Measurements from ENCODE around the gene TBC1D1.

The TBC1D1 gene

DNA sequence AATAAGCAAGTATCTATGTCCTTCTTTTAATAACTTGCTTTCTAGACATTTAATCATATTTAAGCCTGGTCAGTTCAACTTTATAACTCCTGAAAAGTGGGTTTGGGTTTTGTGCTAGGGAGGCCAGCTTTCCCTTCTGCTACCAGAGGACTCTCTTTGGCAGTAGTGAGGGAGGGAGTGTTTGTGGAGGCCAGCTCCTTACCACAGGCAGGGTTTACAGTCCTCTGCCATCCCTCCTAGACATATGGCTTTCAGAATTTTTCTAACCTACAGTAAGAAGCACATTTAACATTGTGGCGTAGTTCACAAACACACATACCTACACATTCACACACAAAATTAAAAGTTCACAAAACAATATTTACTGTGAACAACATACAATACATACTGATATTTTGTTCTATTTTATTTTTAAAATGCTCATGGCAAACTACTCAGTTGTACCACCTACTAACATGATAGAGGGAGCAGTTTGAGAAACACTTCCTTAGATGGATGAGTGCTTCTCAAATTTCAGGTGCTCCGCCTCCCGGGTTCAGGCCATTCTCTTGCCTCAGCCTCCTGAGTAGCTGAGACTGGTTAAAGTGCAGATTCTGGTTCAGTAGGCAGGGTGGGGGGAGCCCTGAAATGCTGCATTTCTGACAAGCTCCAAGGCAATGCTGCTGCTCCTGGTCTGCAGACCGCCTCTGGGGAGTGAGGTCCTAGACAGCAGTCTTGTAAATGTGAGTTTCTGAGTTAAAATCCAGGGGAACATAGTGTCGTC lies 156.0 kb downstream of the TBC1D1 start:
- peaks cover 92% of the 10 kb centered on the region for H3K36me3 ChIP-seq (ENCODE audit: control insufficient read depth, low read length)
- H3K27me3 ChIP-seq (ENCODE audit: control insufficient read depth, low read length) = no peaks in the 10 kb centered on the region
- H3K4me1 ChIP-seq (ENCODE audit: control insufficient read depth, low read length) = no peaks in the 10 kb centered on the region
- no peaks in the 10 kb centered on the region for H3K9me3 ChIP-seq (ENCODE audit: control insufficient read depth, insufficient read depth, low read length)
- H3K79me2 ChIP-seq (ENCODE audit: control insufficient read depth, low read length) = 0 out of 2 replicates have a peak, but pooled peaks cover 3% of the 10 kb centered on the region
- TF ChIP-seq EZH2phosphoT487 (IDR thresholded peaks at IDR 0.05; ENCODE audit: borderline replicate concordance, low read length) = no peak
- TF ChIP-seq, protein P1, sequence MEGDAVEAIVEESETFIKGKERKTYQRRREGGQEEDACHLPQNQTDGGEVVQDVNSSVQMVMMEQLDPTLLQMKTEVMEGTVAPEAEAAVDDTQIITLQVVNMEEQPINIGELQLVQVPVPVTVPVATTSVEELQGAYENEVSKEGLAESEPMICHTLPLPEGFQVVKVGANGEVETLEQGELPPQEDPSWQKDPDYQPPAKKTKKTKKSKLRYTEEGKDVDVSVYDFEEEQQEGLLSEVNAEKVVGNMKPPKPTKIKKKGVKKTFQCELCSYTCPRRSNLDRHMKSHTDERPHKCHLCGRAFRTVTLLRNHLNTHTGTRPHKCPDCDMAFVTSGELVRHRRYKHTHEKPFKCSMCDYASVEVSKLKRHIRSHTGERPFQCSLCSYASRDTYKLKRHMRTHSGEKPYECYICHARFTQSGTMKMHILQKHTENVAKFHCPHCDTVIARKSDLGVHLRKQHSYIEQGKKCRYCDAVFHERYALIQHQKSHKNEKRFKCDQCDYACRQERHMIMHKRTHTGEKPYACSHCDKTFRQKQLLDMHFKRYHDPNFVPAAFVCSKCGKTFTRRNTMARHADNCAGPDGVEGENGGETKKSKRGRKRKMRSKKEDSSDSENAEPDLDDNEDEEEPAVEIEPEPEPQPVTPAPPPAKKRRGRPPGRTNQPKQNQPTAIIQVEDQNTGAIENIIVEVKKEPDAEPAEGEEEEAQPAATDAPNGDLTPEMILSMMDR (IDR thresholded peaks at IDR 0.05; ENCODE audit: low read depth, low read length, poor library complexity, severe bottlenecking) = no peak
- H4K20me1 ChIP-seq (ENCODE audit: control insufficient read depth, insufficient read depth, low read depth, low read length) = no peaks in the 10 kb centered on the region; the same call in 1 of the 2 replicates
- H3K27ac ChIP-seq (ENCODE audit: low read depth, low read length) = no peak overlapping the region
- no peak overlapping the region for H3K4me3 ChIP-seq (ENCODE audit: low read length)
- H3F3A ChIP-seq (ENCODE audit: control insufficient read depth, insufficient read depth) = 0 out of 2 replicates have a peak, but pooled peaks cover 7% of the 10 kb centered on the region
- H3K4me2 ChIP-seq (ENCODE audit: low read length) = no peak overlapping the region
- H3K9me2 ChIP-seq (replicated peaks; ENCODE audit: control insufficient read depth, low read length) = no peaks in the 10 kb centered on the region

DNA sequence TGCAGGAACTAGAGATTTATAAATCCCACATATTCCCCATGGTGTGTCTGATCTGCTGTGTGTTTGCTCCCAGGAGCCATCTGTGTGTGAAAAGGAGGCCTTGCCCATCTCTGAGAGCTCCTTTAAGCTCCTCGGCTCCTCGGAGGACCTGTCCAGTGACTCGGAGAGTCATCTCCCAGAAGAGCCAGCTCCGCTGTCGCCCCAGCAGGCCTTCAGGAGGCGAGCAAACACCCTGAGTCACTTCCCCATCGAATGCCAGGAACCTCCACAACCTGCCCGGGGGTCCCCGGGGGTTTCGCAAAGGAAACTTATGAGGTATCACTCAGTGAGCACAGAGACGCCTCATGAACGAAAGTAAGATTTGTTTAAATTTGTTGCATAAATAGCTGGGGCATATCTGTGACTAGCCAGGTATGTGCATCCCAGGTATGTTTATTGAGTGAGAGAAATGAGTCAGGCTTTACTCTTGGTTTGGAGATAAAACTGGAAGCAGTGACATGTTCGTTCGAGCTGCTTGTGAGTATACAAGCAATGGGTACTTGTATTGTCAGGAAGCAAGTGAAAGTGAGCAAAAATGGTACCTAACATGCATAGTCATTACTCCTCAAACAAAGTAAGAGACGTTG lies 158.8 kb downstream of the TBC1D1 start:
- Histone ChIP-seq H3K79me2 (ENCODE audit: control insufficient read depth, low read length) (0 out of 2 replicates have a peak, but pooled peaks cover 3% of the 10 kb centered on the region), H3K9me2 (replicated peaks; ENCODE audit: control insufficient read depth, low read length) (no peaks in the 10 kb centered on the region), H3K27ac (ENCODE audit: low read depth, low read length) (no peak overlapping the region), H3F3A (ENCODE audit: control insufficient read depth, insufficient read depth) (0 out of 2 replicates have a peak, but pooled peaks cover 7% of the 10 kb centered on the region), H3K4me2 (ENCODE audit: low read length) (no peak overlapping the region), H3K9me3 (ENCODE audit: control insufficient read depth, insufficient read depth, low read length) (no peaks in the 10 kb centered on the region), H3K36me3 (ENCODE audit: control insufficient read depth, low read length) (peaks cover 93% of the 10 kb centered on the region), H3K4me1 (ENCODE audit: control insufficient read depth, low read length) (no peaks in the 10 kb centered on the region), H3K4me3 (ENCODE audit: low read length) (no peak overlapping the region), H4K20me1 (ENCODE audit: control insufficient read depth, insufficient read depth, low read depth, low read length) (no peaks in the 10 kb centered on the region; the same call in 1 of the 2 replicates), H3K27me3 (ENCODE audit: control insufficient read depth, low read length) (no peaks in the 10 kb centered on the region)
- TF ChIP-seq, protein P1 (IDR thresholded peaks at IDR 0.05; ENCODE audit: low read depth, low read length, poor library complexity, severe bottlenecking) = no peak
- no peak for TF ChIP-seq EZH2phosphoT487 (IDR thresholded peaks at IDR 0.05; ENCODE audit: borderline replicate concordance, low read length)

DNA sequence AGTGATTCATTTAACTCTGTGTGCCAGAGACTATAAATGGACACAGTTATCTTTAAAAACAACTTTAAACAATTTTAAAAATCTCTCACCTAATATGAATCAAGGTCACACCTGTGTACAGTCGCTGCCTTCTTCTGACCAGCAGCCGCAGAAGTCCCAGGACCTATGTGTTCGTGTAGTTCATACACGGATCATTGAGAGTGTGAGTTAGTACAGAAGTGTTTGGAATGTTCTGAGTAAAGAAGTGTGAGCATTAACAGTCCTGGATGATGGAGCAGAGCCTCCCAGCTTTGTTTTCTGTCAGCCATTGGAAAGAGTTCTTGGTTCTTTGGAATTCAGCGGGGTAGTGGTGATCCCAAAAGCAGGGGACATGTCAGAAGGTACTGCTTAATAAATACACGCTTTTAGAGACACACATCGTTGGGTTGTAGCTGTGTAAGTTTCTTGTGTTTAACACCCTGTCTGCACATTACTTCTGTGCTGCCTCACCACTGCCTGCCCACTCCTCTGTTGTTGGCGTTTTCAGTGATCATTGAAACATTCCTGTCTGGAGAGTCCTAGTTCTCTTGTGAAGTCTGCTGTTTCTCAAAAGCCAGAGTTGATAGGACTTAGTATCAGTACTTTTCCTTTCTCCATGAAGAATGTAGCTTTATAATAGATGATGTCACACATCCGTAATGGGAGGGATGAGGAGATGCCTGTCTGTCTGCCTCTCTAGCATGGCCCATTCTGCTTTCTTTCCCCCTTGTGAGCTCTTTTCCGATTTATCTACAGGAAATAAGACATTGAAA lies 159.9 kb downstream of the TBC1D1 start:
- no peaks in the 10 kb centered on the region for H3K27me3 ChIP-seq (ENCODE audit: control insufficient read depth, low read length)
- no peak overlapping the region for H3K4me2 ChIP-seq (ENCODE audit: low read length)
- H3K9me2 ChIP-seq (replicated peaks; ENCODE audit: control insufficient read depth, low read length) = no peaks in the 10 kb centered on the region
- H3K79me2 ChIP-seq (ENCODE audit: control insufficient read depth, low read length) = peaks cover 3% of the 10 kb centered on the region; the same call in 1 of the 2 replicates
- H3K9me3 ChIP-seq (ENCODE audit: control insufficient read depth, insufficient read depth, low read length) = no peaks in the 10 kb centered on the region
- H3K4me3 ChIP-seq (ENCODE audit: low read length) = no peak overlapping the region
- no peaks in the 10 kb centered on the region for H3K4me1 ChIP-seq (ENCODE audit: control insufficient read depth, low read length)
- 0 out of 2 replicates have a peak, but pooled peaks cover 3% of the 10 kb centered on the region for H3F3A ChIP-seq (ENCODE audit: control insufficient read depth, insufficient read depth)
- H3K27ac ChIP-seq (ENCODE audit: low read depth, low read length) = no peak overlapping the region
- peaks cover 93% of the 10 kb centered on the region for H3K36me3 ChIP-seq (ENCODE audit: control insufficient read depth, low read length)
- TF ChIP-seq, protein P1 (IDR thresholded peaks at IDR 0.05; ENCODE audit: low read depth, low read length, poor library complexity, severe bottlenecking) = no peak
- TF ChIP-seq EZH2phosphoT487 (IDR thresholded peaks at IDR 0.05; ENCODE audit: borderline replicate concordance, low read length) = no peak
- no peaks in the 10 kb centered on the region; the same call in 1 of the 2 replicates for H4K20me1 ChIP-seq (ENCODE audit: control insufficient read depth, insufficient read depth, low read depth, low read length)

Measured in DOHH2 (cell line).